ENCODE results near the gene SLC2A13. TPM values are rescaled to one million over a fixed set of nuclear protein-coding genes. Genes with fewer than 3 reads are reported as not detected.

The SLC2A13 gene
- total RNA-seq: 6.9 and 10.2 TPM in 2 replicates
- polyA plus RNA-seq: 2.9 and 5.4 TPM in 2 replicates
- polyA plus RNA-seq (2012): 1.6 and 3.2 TPM in 2 replicates
- polyA minus RNA-seq (ENCODE audit: low replicate concordance): 0.78 and 6.8 TPM in 2 replicates

GRCh38 chr12:40105515-40106201, at the start of gene SLC2A13:
Gene SLC2A13 (minus strand): TSS chr12:40106081. CDS start chr12:40105808, 273 bp downstream.
- peak; percentile 63 to 65 for DNase-seq (ENCODE audit: low read depth in 2 of 2)
- Histone ChIP-seq H3K27me3 (ENCODE audit: control insufficient read depth, insufficient read depth, low read length) (no peaks in the 10 kb centered on the region), H3K9me3 (ENCODE audit: control insufficient read depth, insufficient read depth, low read depth, low read length) (no peaks in the 10 kb centered on the region), H3K4me1 (ENCODE audit: control insufficient read depth, extremely low read depth, insufficient read depth, low read length) (no peaks in the 10 kb centered on the region), H3K4me2 (ENCODE audit: extremely low read depth, insufficient read depth, low read length) (peak within 1 kb of the TSS; percentile 81), H2AFZ (ENCODE audit: low read length) (peak within 1 kb of the TSS; percentile 87), H3K4me3 (replicated peaks in 1 of 4; ENCODE audit: control extremely low read depth in 1 of 4, insufficient read depth in 1 of 4, low read depth in 3 of 4, low read length in 4 of 4) (peak within 1 kb of the TSS; percentile 44 to 76 (median 62)), H4K20me1 (ENCODE audit: control insufficient read depth, extremely low read depth, insufficient read depth, low read length) (no peaks in the 10 kb centered on the region), H3K79me2 (ENCODE audit: control insufficient read depth, insufficient read depth, low read length) (no peaks in the 10 kb centered on the region), H3K27ac (ENCODE audit: insufficient read depth, low read length) (peak within 1 kb of the TSS; percentile 58), H3K36me3 (ENCODE audit: control insufficient read depth, insufficient read depth, low read length) (no peaks in the 10 kb centered on the region), H3K9ac (ENCODE audit: insufficient read depth, low read length) (peak within 1 kb of the TSS; percentile 72)
- TF ChIP-seq CTCF (conservative IDR thresholded peaks at IDR 0.05 in 1 of 2, IDR thresholded peaks at IDR 0.05 in 1 of 2; ENCODE audit: low read depth in 1 of 2, low read length in 2 of 2) (no peak), EZH2 (IDR thresholded peaks at IDR 0.05; ENCODE audit: low read length, missing control alignments) (no peak)

- DNase-seq (ENCODE audit: low read depth in 2 of 2): no peak
- Histone ChIP-seq H3K4me2 (ENCODE audit: extremely low read depth, insufficient read depth, low read length) (no peak overlapping the region), H3K27ac (ENCODE audit: insufficient read depth, low read length) (no peak overlapping the region), H3K4me3 (replicated peaks in 1 of 4; ENCODE audit: control extremely low read depth in 1 of 4, insufficient read depth in 1 of 4, low read depth in 3 of 4, low read length in 4 of 4) (no peak overlapping the region), H3K9ac (ENCODE audit: insufficient read depth, low read length) (no peak overlapping the region), H3K79me2 (ENCODE audit: control insufficient read depth, insufficient read depth, low read length) (no peaks in the 10 kb centered on the region), H4K20me1 (ENCODE audit: control insufficient read depth, extremely low read depth, insufficient read depth, low read length) (no peaks in the 10 kb centered on the region), H3K36me3 (ENCODE audit: control insufficient read depth, insufficient read depth, low read length) (no peaks in the 10 kb centered on the region), H3K9me3 (ENCODE audit: control insufficient read depth, insufficient read depth, low read depth, low read length) (no peaks in the 10 kb centered on the region), H3K27me3 (ENCODE audit: control insufficient read depth, insufficient read depth, low read length) (no peaks in the 10 kb centered on the region), H2AFZ (ENCODE audit: low read length) (no peak overlapping the region), H3K4me1 (ENCODE audit: control insufficient read depth, extremely low read depth, insufficient read depth, low read length) (no peaks in the 10 kb centered on the region)
- TF ChIP-seq EZH2 (IDR thresholded peaks at IDR 0.05; ENCODE audit: low read length, missing control alignments): no peak
- TF ChIP-seq CTCF (conservative IDR thresholded peaks at IDR 0.05 in 1 of 2, IDR thresholded peaks at IDR 0.05 in 1 of 2; ENCODE audit: low read depth in 1 of 2, low read length in 2 of 2): no peak
Measured at GRCh38 chr12:40154381-40154780, 48.5 kb upstream of the SLC2A13 start.

GRCh38 chr12:40153432-40153831, 47.6 kb upstream of the SLC2A13 start:
- no peak overlapping the region for H3K9ac ChIP-seq (ENCODE audit: insufficient read depth, low read length)
- TF ChIP-seq CTCF (conservative IDR thresholded peaks at IDR 0.05 in 1 of 2, IDR thresholded peaks at IDR 0.05 in 1 of 2; ENCODE audit: low read depth in 1 of 2, low read length in 2 of 2) (no peak), EZH2 (IDR thresholded peaks at IDR 0.05; ENCODE audit: low read length, missing control alignments) (no peak)
- no peak overlapping the region for H3K4me3 ChIP-seq (replicated peaks in 1 of 4; ENCODE audit: control extremely low read depth in 1 of 4, insufficient read depth in 1 of 4, low read depth in 3 of 4, low read length in 4 of 4)
- no peaks in the 10 kb centered on the region for H3K27me3 ChIP-seq (ENCODE audit: control insufficient read depth, insufficient read depth, low read length)
- no peaks in the 10 kb centered on the region for H3K79me2 ChIP-seq (ENCODE audit: control insufficient read depth, insufficient read depth, low read length)
- DNase-seq (ENCODE audit: low read depth in 2 of 2): no peak
- H3K27ac ChIP-seq (ENCODE audit: insufficient read depth, low read length): no peak overlapping the region
- no peaks in the 10 kb centered on the region for H3K36me3 ChIP-seq (ENCODE audit: control insufficient read depth, insufficient read depth, low read length)
- H3K4me1 ChIP-seq (ENCODE audit: control insufficient read depth, extremely low read depth, insufficient read depth, low read length): no peaks in the 10 kb centered on the region
- H3K4me2 ChIP-seq (ENCODE audit: extremely low read depth, insufficient read depth, low read length): no peak overlapping the region
- H4K20me1 ChIP-seq (ENCODE audit: control insufficient read depth, extremely low read depth, insufficient read depth, low read length): no peaks in the 10 kb centered on the region
- no peaks in the 10 kb centered on the region for H3K9me3 ChIP-seq (ENCODE audit: control insufficient read depth, insufficient read depth, low read depth, low read length)
- H2AFZ ChIP-seq (ENCODE audit: low read length): no peak overlapping the region
